ENCODE measurements around the gene ZNF181.
"Not testable (repeated sequence)": the region's sequence is repeated elsewhere in the genome, so short reads cannot be mapped to it uniquely, and the experiment has no call there.

- TF ChIP-seq CTCF, POLR2A (IDR thresholded peaks at IDR 0.05): not testable (repeated sequence)
These were observed 48.8 kb upstream of the ZNF181 start for GRCh38 chr19:34685266-34685665.
